Coronary artery (tissue), 2 donors: Measurements from ENCODE around the gene NIP7.

Source experiments
- DNase-seq: peaks from one replicate; pipeline ENCODE4 v3.0.0-alpha.2; 2017; ENCODE audit warnings: low spot score
- H3K27ac ChIP-seq, 2 donors: fragments of 200-600 bp; sonication (generic); one replicate each; pipeline ENCODE4 v1.5.1; 2016 to 2019
- H3K4me3 ChIP-seq: fragments of 200-600 bp; sonication (generic); 2 replicates; pipeline ENCODE4 v1.5.1; 2016; ENCODE audit warnings: mild to moderate bottlenecking, moderate library complexity
- CTCF ChIP-seq: fragments of 200-600 bp; sonication (generic); IDR thresholded peaks from one replicate; pipeline ENCODE4 v1.5.1; 2019; ENCODE audit warnings: antibody characterized with exemption

Gene NIP7

DNA sequence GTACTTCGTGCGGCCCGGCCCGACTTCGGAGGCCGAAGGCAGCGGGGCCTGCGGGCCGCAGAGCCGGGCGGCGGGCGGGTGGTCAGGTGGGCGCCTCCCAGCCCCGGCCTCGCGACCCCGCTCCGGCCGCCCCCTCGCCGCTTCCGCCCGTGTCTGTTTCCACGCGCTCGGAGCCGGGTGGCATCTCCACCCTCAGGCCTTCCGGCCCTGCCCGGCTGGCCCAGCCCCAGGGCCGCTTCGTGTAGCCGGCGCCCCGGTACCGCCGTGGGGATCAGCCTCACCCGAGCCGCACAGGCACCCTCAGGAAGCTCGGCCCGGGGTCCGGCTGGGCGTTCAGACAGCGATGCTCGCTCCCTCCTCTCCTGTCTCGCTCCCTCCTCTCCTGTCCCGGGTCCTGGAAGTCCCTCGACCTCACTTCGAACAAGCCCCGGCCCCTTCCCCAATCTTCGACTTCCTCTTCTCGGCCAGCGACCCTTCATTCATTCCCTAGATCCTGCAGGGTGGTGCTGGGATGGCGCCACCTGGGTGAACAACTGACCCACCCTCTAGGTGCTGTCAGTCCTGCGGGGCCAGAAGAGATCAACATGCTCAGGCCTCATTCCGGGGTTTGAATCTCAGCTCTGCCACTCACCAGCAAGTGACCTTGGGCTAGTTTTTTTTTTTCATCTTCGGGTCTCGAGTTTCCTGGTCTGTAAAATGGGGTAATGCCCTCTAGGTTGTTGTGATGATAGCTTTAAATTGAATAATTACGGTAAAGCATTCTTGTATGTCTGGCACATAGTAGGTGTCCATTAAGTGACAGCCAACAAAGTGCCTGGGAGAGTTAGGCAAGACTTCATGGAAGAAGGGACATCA, 27.8 kb upstream of the NIP7 start:
- TF ChIP-seq CTCF, result no peak
- Histone ChIP-seq H3K4me3 (peak overlapping the region; percentile 100), H3K27ac (peak overlapping the region; percentile 75 to 96)
- peak; percentile 75 for DNase-seq

DNA sequence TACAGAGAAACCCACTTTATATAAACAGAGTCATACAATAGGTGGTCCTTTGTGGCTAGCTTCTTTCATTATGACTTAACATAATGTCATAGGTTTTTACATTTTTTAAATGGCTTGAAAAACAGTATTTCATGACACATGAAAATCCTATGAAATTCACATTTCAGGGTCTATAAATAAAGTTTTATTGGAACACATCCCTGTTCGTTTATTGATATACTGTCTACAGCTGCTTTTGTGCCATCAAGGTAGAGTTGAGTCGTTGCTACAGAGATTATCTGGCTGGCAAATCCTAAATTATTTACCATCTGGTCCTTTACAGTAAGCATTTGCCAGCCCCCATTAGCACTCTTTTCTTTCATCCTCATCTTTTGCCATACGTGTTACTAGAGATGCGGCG, 26.1 kb upstream of the NIP7 start:
- TF ChIP-seq CTCF, result no peak
- no peak overlapping the region for H3K4me3 ChIP-seq
- no peak for DNase-seq
- no peak overlapping the region for H3K27ac ChIP-seq

DNA sequence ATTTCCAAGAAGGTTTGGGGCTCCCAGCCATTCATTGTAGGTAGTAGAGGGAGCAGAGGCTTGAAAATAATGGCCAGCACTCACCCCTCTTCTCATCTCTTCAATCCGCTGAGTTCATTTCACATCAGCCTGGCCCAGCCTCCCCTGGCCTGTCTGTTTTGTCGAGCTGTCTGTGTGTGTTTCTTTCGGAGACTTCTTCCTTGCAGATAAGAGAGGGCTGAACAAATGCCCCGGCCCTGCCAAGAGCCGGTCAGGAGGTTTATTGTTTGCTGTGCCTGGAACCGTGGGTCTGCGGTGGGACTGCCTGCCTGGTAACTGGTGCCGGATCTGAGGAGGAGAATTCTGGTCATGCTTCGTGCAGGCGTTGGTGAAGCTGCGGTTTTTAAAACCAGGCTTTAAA, 25.0 kb upstream of the NIP7 start:
- H3K4me3 ChIP-seq, result no peak overlapping the region
- no peak overlapping the region for H3K27ac ChIP-seq
- no peak for TF ChIP-seq CTCF
- no peak for DNase-seq

DNA sequence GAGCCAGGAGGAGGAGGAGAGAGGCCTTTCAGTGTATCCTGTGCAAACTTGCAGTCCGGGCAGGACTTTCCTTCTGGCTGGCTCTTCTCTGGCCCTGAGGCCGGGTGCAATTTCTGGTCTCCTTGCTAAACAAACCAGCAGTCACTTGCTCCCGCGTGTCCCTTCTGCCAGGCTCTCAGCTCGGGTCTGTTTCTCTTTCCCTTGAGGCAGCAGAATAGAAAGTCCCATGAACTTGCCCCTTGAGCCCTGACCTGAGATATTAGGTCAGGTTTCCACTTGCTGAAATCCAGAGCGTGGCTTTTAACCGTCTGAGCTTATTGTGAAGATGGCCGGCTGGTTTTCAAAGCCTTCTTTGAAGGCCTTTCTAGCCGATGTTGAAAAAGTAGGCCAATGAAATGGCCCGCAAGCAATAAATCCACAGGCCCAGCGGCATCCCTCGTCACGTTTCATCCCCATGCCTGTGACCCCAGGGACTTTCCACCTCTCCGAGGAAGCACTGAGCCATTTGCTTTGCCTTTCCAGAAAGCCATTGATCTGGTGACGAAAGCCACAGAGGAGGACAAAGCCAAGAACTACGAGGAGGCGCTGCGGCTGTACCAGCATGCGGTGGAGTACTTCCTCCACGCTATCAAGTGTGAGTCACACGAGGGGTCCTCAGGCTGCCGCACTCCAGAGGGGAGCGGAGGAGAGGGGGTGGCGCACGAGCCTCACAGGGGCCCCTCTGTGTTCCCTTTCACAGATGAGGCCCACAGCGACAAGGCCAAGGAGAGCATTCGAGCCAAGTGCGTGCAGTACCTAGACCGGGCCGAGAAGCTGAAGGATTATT, 23.9 kb upstream of the NIP7 start:
- DNase-seq, result no peak
- H3K4me3 ChIP-seq, result no peak overlapping the region
- no peak overlapping the region for H3K27ac ChIP-seq
- no peak for TF ChIP-seq CTCF

DNA sequence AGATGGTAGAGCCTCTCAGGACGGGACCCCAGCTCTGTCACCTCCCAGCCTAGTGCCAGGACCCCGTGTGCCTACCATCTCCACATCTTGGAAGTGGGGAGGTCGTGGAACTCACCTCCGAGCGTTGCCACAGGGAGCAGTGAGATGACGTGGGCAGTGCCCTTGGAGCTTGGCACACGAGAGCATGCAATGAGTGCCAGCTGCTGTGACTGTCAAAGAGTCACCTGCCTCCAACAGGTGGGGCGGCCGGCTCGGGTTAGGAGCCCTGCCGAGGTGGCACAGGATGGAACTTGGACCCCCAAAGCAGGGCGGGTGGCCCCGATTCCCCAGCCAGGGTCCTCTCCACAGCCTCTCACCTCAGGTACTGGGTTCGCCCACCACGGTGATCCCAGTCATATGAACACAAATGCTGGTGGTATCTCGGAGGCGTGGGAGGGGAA, 23.0 kb upstream of the NIP7 start:
- peak; percentile 69 for DNase-seq
- Histone ChIP-seq H3K4me3 (no peak overlapping the region), H3K27ac (no peak overlapping the region)
- TF ChIP-seq CTCF, result no peak

DNA sequence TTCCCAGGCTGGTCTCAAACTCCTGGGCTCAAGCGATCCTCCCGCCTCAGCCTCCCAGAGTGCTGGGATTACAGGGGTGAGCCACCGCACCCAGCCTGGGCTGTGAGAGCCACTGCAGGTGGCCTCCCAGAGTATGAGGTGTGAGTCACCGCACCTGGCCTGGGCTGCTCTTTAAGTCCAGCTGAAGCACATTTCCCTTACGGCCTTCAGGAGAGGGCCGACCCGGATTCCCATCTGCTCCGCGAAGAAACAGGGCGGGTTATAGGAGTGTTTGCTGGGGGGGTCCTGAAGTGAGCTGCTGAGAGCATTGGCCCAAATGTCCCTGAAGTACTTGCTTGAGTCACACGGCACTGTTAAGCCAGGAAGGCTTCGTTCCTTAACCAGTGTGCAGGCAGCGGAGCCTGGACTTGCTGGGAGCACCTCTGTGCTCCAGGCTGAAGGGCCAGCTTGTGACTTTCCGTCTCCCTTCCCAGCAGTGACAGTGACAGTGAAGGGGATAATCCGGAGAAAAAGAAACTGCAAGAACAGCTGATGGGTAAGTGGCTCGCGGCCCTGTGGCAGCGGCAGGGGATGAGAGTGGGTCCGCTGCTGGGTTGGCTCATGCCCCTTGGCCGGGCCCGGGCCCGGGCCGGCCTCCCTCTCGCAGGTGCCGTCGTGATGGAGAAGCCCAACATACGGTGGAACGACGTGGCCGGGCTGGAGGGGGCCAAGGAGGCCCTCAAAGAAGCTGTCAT, 21.2 kb upstream of the NIP7 start:
- no peak overlapping the region for H3K27ac ChIP-seq
- H3K4me3 ChIP-seq, result no peak overlapping the region
- DNase-seq, result no peak
- no peak for TF ChIP-seq CTCF
